RPMI7951 (cell line): Measurements from ENCODE around the gene ATMIN. TPM values are rescaled to one million over a fixed set of nuclear protein-coding genes. Genes with fewer than 3 reads are reported as not detected.

Experiments
- DNase-seq: peaks from one replicate; pipeline ENCODE4 v3.0.0-alpha.2; 2012; ENCODE audit warnings: low read depth
- total RNA-seq: library from RNA; depleted of rRNA; stranded (reverse); fragments of >200 nt; shearing (Covaris generic); gene quantifications from 2 replicates; pipeline ENCODE4 v1.2.3, GENCODE V29; 2014; rRNA removed

ATMIN gene
- 27.9 and 33.5 TPM in 2 replicates for total RNA-seq

GRCh38 chr16:81035398-81035974, at the start of gene ATMIN:
Gene ATMIN (plus strand): TSS chr16:81035842. CDS start chr16:81035871, 29 bp downstream.
- DNase-seq = peak; percentile 78

- DNase-seq = no peak
Measured at GRCh38 chr16:80986557-80986956, 49.1 kb upstream of the ATMIN start.

GRCh38 chr16:80988756-80989155, 46.9 kb upstream of the ATMIN start:
- no peak for DNase-seq

GRCh38 chr16:80989801-80990200, 45.8 kb upstream of the ATMIN start:
- peak; percentile 29 for DNase-seq

- no peak for DNase-seq
Measured at GRCh38 chr16:80990577-80990976, 45.1 kb upstream of the ATMIN start.

- no peak for DNase-seq
Measured at GRCh38 chr16:80990978-80991377, 44.7 kb upstream of the ATMIN start.

- DNase-seq = no peak
Measured at GRCh38 chr16:80991792-80992430, 43.7 kb upstream of the ATMIN start.

GRCh38 chr16:80992676-80993293, 42.9 kb upstream of the ATMIN start:
- DNase-seq = no peak

- peak; percentile 86 for DNase-seq
Measured at GRCh38 chr16:80993307-80993706, 42.3 kb upstream of the ATMIN start.

GRCh38 chr16:80993834-80994233, 41.8 kb upstream of the ATMIN start:
- DNase-seq = no peak

- DNase-seq = no peak
Measured at GRCh38 chr16:80994451-80994850, 41.2 kb upstream of the ATMIN start.

GRCh38 chr16:80996688-80997138, 38.9 kb upstream of the ATMIN start:
- DNase-seq = no peak

GRCh38 chr16:80997139-80997798, 38.4 kb upstream of the ATMIN start:
- DNase-seq = no peak

- no peak for DNase-seq
Measured at GRCh38 chr16:80997964-80998620, 37.5 kb upstream of the ATMIN start.

GRCh38 chr16:81000873-81001272, 34.8 kb upstream of the ATMIN start:
- no peak for DNase-seq

- DNase-seq = no peak
Measured at GRCh38 chr16:81001330-81001729, 34.3 kb upstream of the ATMIN start.

- no peak for DNase-seq
Measured at GRCh38 chr16:81003064-81003463, 32.6 kb upstream of the ATMIN start.

- peak; percentile 32 for DNase-seq
Measured at GRCh38 chr16:81003610-81004460, 31.8 kb upstream of the ATMIN start.

- DNase-seq = peak; percentile 62
Measured at GRCh38 chr16:81004646-81005353, 30.8 kb upstream of the ATMIN start.

- peak; percentile 10 for DNase-seq
Measured at GRCh38 chr16:81005610-81006161, 30.0 kb upstream of the ATMIN start.
